ENCODE results near the gene C17orf113. TPM values are rescaled to one million over a fixed set of nuclear protein-coding genes. Genes with fewer than 3 reads are reported as not detected.

Gene C17orf113
- total RNA-seq, 1 donor from 2014 or later = 2.2 TPM

GRCh38 chr17:42000413-42001133 lies 49.8 kb downstream of the C17orf113 start:
- peaks cover 12% of the 10 kb centered on the region for H3K36me3 Mint-ChIP-seq (ENCODE audit: low read depth)

GRCh38 chr17:41998497-41998896 lies 51.9 kb downstream of the C17orf113 start:
- Mint-ChIP-seq H3K27me3 (ENCODE audit: low read depth) (no peaks in the 10 kb centered on the region), H3K4me3 (no peak overlapping the region), H3K27ac (ENCODE audit: unreplicated experiment) (no peak overlapping the region), H3K36me3 (ENCODE audit: low read depth) (peaks cover 16% of the 10 kb centered on the region), H3K9me3 (no peaks in the 10 kb centered on the region), H3K4me1 (peaks cover 14% of the 10 kb centered on the region)
- no peak for TF ChIP-seq CTCF (conservative IDR thresholded peaks at IDR 0.05)
- no peak for DNase-seq (ENCODE audit: low read depth, low spot score)

More at GRCh38 chr17:42000413-42001133, 49.8 kb downstream of the C17orf113 start:
- no peaks in the 10 kb centered on the region for H3K27me3 Mint-ChIP-seq (ENCODE audit: low read depth)
- no peak for TF ChIP-seq CTCF (conservative IDR thresholded peaks at IDR 0.05)
- peaks cover 25% of the 10 kb centered on the region for H3K4me1 Mint-ChIP-seq
- no peaks in the 10 kb centered on the region for H3K9me3 Mint-ChIP-seq
- no peak overlapping the region for H3K4me3 Mint-ChIP-seq
- no peak overlapping the region for H3K27ac Mint-ChIP-seq (ENCODE audit: unreplicated experiment)
- DNase-seq (ENCODE audit: low read depth, low spot score) = no peak

GRCh38 chr17:41996855-41997164 lies 53.6 kb downstream of the C17orf113 start:
- Mint-ChIP-seq H3K27ac (ENCODE audit: unreplicated experiment) (no peak overlapping the region), H3K27me3 (ENCODE audit: low read depth) (no peaks in the 10 kb centered on the region), H3K4me3 (no peak overlapping the region), H3K36me3 (ENCODE audit: low read depth) (peaks cover 15% of the 10 kb centered on the region), H3K4me1 (peaks cover 7% of the 10 kb centered on the region), H3K9me3 (no peaks in the 10 kb centered on the region)
- no peak for DNase-seq (ENCODE audit: low read depth, low spot score)
- TF ChIP-seq CTCF (conservative IDR thresholded peaks at IDR 0.05) = no peak

GRCh38 chr17:41992576-41992975 lies 57.8 kb downstream of the C17orf113 start:
- DNase-seq (ENCODE audit: low read depth, low spot score) = no peak
- peaks cover 14% of the 10 kb centered on the region for H3K36me3 Mint-ChIP-seq (ENCODE audit: low read depth)
- H3K9me3 Mint-ChIP-seq = no peaks in the 10 kb centered on the region
- no peaks in the 10 kb centered on the region for H3K27me3 Mint-ChIP-seq (ENCODE audit: low read depth)
- no peak for TF ChIP-seq CTCF (conservative IDR thresholded peaks at IDR 0.05)
- H3K27ac Mint-ChIP-seq (ENCODE audit: unreplicated experiment) = peak overlapping the region; percentile 23
- peaks cover 7% of the 10 kb centered on the region for H3K4me1 Mint-ChIP-seq
- H3K4me3 Mint-ChIP-seq = no peak overlapping the region

GRCh38 chr17:41989702-41990419 lies 60.5 kb downstream of the C17orf113 start:
- TF ChIP-seq CTCF (conservative IDR thresholded peaks at IDR 0.05) = no peak
- H3K4me3 Mint-ChIP-seq = no peak overlapping the region
- H3K9me3 Mint-ChIP-seq = no peaks in the 10 kb centered on the region
- DNase-seq (ENCODE audit: low read depth, low spot score) = no peak
- H3K36me3 Mint-ChIP-seq (ENCODE audit: low read depth) = peaks cover 7% of the 10 kb centered on the region
- H3K27me3 Mint-ChIP-seq (ENCODE audit: low read depth) = no peaks in the 10 kb centered on the region
- peaks cover 7% of the 10 kb centered on the region for H3K4me1 Mint-ChIP-seq
- H3K27ac Mint-ChIP-seq (ENCODE audit: unreplicated experiment) = no peak overlapping the region
